Measurements from ENCODE around the gene ANKRD29.

- TF ChIP-seq, protein P1, sequence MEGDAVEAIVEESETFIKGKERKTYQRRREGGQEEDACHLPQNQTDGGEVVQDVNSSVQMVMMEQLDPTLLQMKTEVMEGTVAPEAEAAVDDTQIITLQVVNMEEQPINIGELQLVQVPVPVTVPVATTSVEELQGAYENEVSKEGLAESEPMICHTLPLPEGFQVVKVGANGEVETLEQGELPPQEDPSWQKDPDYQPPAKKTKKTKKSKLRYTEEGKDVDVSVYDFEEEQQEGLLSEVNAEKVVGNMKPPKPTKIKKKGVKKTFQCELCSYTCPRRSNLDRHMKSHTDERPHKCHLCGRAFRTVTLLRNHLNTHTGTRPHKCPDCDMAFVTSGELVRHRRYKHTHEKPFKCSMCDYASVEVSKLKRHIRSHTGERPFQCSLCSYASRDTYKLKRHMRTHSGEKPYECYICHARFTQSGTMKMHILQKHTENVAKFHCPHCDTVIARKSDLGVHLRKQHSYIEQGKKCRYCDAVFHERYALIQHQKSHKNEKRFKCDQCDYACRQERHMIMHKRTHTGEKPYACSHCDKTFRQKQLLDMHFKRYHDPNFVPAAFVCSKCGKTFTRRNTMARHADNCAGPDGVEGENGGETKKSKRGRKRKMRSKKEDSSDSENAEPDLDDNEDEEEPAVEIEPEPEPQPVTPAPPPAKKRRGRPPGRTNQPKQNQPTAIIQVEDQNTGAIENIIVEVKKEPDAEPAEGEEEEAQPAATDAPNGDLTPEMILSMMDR (IDR thresholded peaks at IDR 0.05), result no peak
- TF ChIP-seq EZH2 (IDR thresholded peaks at IDR 0.05) (no peak), EZH2phosphoT487 (IDR thresholded peaks at IDR 0.05) (no peak)
Measured at GRCh38 chr18:23661735-23662308, 889 bp downstream of the ANKRD29 start.

Measured in neural progenitor cell (in vitro differentiated cells).